Measurements from ENCODE around the gene RFX7. TPM values are rescaled to one million over a fixed set of nuclear protein-coding genes. Genes with fewer than 3 reads are reported as not detected.
"Not testable (repeated sequence)": the region's sequence is repeated elsewhere in the genome, so short reads cannot be mapped to it uniquely, and the experiment has no call there.

RFX7 gene
- total RNA-seq, 2 donors from 2014 or later: 10.6 to 15.4 TPM

- Histone ChIP-seq H3K36me3 (no peaks in the 10 kb centered on the region), H3K9me3 (no peaks in the 10 kb centered on the region), H3K4me1 (no peaks in the 10 kb centered on the region), H3K27ac (no peak overlapping the region), H3K4me3 (no peak overlapping the region), H3K27me3 (no peaks in the 10 kb centered on the region), H3K9ac (ENCODE audit: low read depth in 2 of 2, low read length in 2 of 2) (no peak overlapping the region)
- no peak for TF ChIP-seq CTCF (IDR thresholded peaks at IDR 0.05)
- DNase-seq: no peak
- intact Hi-C loops (cut with DNase I): no loop called here
Measured at GRCh38 chr15:56156877-56157276, 86.8 kb downstream of the RFX7 start.

- H3K4me1 ChIP-seq; H3K4me3 ChIP-seq; H3K27me3 ChIP-seq; H3K9ac ChIP-seq (ENCODE audit: low read depth in 2 of 2, low read length in 2 of 2); H3K9me3 ChIP-seq; H3K27ac ChIP-seq; intact Hi-C loops (cut with DNase I); H3K36me3 ChIP-seq; DNase-seq: not testable (repeated sequence)
Measured at GRCh38 chr15:56155278-56155677, 88.4 kb downstream of the RFX7 start.

GRCh38 chr15:56154768-56155167 is 88.9 kb downstream of the RFX7 start:
- H3K36me3 ChIP-seq; H3K27ac ChIP-seq; H3K9ac ChIP-seq (ENCODE audit: low read depth in 2 of 2, low read length in 2 of 2); DNase-seq; H3K9me3 ChIP-seq; H3K4me1 ChIP-seq; H3K4me3 ChIP-seq; intact Hi-C loops (cut with DNase I); H3K27me3 ChIP-seq: not testable (repeated sequence)

GRCh38 chr15:56150204-56150603 is 93.5 kb downstream of the RFX7 start:
- H3K27ac ChIP-seq: no peak overlapping the region
- H3K27me3 ChIP-seq: no peaks in the 10 kb centered on the region
- intact Hi-C loops (cut with DNase I): no loop called here
- H3K9ac ChIP-seq (ENCODE audit: low read depth in 2 of 2, low read length in 2 of 2): no peak overlapping the region
- H3K4me3 ChIP-seq: no peak overlapping the region
- no peak for TF ChIP-seq CTCF (IDR thresholded peaks at IDR 0.05)
- no peaks in the 10 kb centered on the region for H3K36me3 ChIP-seq
- no peaks in the 10 kb centered on the region for H3K9me3 ChIP-seq
- DNase-seq: no peak
- H3K4me1 ChIP-seq: no peaks in the 10 kb centered on the region

- intact Hi-C loops (cut with DNase I): no loop called here
- no peak overlapping the region for H3K9ac ChIP-seq (ENCODE audit: low read depth in 2 of 2, low read length in 2 of 2)
- no peak for TF ChIP-seq CTCF (IDR thresholded peaks at IDR 0.05)
- no peaks in the 10 kb centered on the region for H3K27me3 ChIP-seq
- H3K4me1 ChIP-seq: no peaks in the 10 kb centered on the region
- H3K4me3 ChIP-seq: no peak overlapping the region
- no peak overlapping the region for H3K27ac ChIP-seq
- no peaks in the 10 kb centered on the region for H3K9me3 ChIP-seq
- no peak for DNase-seq
- no peaks in the 10 kb centered on the region for H3K36me3 ChIP-seq
Measured at GRCh38 chr15:56148064-56148463, 95.6 kb downstream of the RFX7 start.

GRCh38 chr15:56146756-56147155 is 96.9 kb downstream of the RFX7 start:
- H3K9me3 ChIP-seq: no peaks in the 10 kb centered on the region
- no peak overlapping the region for H3K27ac ChIP-seq
- intact Hi-C loops (cut with DNase I): no loop called here
- TF ChIP-seq CTCF (IDR thresholded peaks at IDR 0.05): no peak
- no peaks in the 10 kb centered on the region for H3K36me3 ChIP-seq
- DNase-seq: no peak
- H3K27me3 ChIP-seq: no peaks in the 10 kb centered on the region
- no peaks in the 10 kb centered on the region for H3K4me1 ChIP-seq
- no peak overlapping the region for H3K9ac ChIP-seq (ENCODE audit: low read depth in 2 of 2, low read length in 2 of 2)
- no peak overlapping the region for H3K4me3 ChIP-seq

- DNase-seq: no peak
- intact Hi-C loops (cut with DNase I): no loop called here
- Histone ChIP-seq H3K4me1 (no peaks in the 10 kb centered on the region), H3K9me3 (no peaks in the 10 kb centered on the region), H3K36me3 (no peaks in the 10 kb centered on the region), H3K4me3 (no peak overlapping the region), H3K9ac (ENCODE audit: low read depth in 2 of 2, low read length in 2 of 2) (no peak overlapping the region), H3K27me3 (no peaks in the 10 kb centered on the region), H3K27ac (no peak overlapping the region)
- TF ChIP-seq CTCF (IDR thresholded peaks at IDR 0.05): no peak
Measured at GRCh38 chr15:56128081-56128480, 115.6 kb downstream of the RFX7 start.

Data from colonic mucosa (tissue), 4 donors.